ENCODE results near the gene TACC2.
"Not testable (repeated sequence)": the region's sequence is repeated elsewhere in the genome, so short reads cannot be mapped to it uniquely, and the experiment has no call there.

Gene TACC2

GRCh38 chr10:122066337-122066939, 77.5 kb downstream of the TACC2 start:
- not testable (repeated sequence) for DNase-seq

DNA sequence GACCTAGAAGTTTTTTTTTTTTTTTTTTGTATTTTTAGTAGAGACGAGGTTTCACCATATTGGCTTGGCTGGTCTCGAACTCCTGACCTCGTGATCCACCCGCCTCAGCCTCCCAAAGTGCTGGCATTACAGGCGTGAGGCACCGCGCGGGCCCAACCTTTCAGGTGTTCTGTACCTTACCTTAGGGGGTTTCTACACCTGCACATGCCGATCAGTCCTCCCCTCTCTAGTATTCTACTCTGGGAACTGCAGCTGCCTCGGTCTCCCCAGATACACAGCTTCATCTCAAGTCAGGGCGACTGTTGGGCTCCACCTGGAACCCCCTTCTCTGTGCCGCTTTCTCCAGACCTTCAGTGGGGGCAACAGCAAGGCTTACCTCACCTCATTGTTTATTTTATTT, 79.9 kb downstream of the TACC2 start:
- DNase-seq: no peak

GRCh38 chr10:122072491-122072890, 83.5 kb downstream of the TACC2 start:
- DNase-seq: no peak

DNA sequence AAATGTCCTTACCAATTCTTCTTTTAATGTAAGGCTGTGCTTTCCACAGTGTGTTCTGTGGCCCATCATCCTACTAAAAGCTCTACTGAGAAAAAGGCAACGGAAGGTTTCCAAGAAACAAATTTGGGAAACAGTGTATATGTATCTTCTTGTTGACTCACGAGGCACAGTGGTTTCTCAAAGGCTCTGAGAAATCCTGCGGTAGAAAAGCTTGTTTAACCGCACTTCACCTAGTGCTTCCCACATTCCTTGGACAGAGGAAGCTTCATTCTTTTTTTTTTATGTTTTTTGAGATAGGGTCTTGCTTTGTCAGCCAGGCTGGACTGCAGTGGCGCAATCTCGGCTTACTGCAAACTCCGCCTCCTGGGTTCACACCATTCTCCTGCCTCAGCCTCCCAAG, 84.5 kb downstream of the TACC2 start:
- DNase-seq: no peak

DNA sequence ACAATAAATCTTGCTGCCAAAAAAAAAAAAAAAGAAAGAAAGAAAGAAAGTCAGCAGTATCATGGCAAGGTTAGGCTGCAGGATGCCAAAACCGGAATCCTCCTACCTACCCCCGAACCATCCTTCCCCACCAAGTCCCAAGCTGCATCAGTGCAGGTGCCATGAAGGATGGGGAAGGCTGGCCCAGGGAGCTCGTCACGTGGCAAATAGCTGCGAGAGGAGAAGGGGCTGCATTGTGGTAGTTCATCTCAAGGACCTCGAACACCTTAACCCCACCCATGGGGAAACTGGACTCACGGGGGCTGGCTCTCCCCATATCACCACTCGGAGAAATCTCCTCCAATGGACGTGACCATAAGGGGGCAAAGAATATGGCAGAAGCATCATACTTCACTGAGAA, 86.2 kb downstream of the TACC2 start:
- no peak for DNase-seq

DNA sequence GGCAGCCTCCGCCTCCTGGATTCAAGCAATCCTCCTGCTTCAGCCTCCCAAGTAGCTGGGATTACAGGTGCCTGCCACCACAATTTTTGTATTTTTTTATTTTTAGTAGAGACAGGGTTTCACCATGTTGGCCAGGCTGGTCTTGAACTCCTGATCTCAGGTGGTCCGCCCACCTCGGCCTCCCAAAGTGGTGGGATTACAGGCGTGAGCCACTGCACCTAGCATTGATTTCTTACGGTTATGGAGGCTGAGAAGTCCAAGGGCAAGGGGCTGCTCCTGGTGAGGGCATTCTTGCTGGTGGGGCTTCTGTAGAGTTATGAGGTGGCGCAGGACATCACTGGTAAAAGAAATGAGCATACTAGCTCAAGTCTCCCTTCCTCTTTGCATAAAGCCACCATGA, 86.9 kb downstream of the TACC2 start:
- DNase-seq: not testable (repeated sequence)

DNA sequence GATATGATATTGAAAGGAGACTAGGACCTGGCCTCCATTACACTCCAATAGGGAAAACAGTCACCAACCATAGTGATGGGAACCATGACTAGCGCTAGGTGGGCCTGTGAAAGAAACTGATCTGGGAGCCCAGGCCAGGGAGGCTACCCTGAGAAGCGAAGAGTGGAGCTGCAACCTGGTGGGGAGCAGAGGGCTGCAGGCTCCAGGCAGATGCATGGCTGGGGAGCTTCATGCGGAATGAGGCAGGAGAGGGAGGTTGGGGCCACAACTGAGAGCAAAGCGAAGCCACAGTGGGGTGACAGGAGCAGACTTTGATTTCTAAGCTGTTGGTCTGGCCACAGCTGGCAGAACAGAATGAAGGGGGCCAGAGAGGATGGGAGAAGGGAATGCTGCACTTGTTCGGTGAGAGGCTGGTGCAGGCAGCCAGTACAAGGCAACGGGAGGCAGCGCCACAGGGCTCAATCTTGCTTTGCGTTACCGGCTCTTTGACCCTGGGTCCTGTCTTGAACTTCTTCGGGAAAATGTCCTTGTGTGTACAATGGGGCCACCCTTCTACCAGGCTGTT, 88.4 kb downstream of the TACC2 start:
- DNase-seq: no peak

DNA sequence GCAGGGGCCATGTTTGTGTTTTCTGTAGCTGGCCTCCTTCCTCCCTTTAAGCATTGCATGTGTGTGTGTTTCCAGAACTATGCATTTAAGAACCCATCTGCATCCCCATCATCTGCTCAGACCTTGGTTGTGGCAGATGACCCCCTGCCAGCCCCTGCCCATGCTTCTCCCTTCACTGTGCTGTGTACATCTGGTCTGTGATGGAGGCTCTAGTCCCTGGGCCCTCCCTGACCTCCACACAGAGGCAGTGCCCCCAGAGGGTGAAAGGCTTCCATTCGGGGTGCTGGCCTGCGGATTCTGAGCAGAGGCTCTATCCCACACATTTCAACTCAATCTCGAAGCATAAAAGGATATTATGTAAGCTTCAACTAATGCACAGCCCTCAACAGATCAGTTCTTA, 89.4 kb downstream of the TACC2 start:
- no peak for DNase-seq

DNA sequence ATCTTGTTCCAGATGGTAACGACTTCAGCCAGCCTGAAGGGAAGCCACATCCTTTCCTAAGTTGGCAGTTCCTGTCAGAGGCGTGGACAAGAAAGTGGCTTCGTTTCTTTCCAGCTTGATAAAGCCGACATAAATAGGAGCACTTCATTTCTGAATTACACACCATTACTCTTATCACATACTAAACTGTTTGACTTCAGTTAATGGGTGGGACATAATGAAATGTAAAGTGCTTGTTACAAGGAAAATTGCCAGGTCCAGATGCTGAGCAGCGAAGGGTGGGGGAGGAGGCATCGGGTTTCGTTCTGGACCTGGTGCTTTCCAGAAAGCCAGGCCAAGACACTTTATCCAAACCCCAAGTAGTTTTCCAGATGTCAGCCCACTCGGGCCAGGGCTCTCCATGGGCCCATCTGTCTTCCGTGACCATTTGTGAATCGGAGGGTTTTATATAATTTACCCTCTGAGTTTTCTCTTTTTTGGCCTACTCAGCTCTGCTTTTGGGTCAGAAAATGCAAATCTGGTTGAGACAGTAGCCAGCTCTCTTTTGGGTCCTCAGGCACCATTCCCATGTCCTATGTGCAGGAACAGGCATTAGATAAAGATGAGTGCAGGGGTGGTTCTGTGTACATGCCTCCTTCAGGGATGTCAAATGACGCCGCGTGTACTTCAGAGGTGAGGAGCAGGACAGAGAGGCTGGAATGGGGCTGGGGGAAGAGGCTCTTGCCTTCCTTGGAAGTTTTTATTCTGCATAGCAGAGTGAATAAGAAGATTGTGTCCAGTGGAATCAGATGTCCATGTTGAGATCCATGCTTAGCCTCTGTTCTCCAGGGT, 90.2 kb downstream of the TACC2 start:
- DNase-seq: no peak

DNA sequence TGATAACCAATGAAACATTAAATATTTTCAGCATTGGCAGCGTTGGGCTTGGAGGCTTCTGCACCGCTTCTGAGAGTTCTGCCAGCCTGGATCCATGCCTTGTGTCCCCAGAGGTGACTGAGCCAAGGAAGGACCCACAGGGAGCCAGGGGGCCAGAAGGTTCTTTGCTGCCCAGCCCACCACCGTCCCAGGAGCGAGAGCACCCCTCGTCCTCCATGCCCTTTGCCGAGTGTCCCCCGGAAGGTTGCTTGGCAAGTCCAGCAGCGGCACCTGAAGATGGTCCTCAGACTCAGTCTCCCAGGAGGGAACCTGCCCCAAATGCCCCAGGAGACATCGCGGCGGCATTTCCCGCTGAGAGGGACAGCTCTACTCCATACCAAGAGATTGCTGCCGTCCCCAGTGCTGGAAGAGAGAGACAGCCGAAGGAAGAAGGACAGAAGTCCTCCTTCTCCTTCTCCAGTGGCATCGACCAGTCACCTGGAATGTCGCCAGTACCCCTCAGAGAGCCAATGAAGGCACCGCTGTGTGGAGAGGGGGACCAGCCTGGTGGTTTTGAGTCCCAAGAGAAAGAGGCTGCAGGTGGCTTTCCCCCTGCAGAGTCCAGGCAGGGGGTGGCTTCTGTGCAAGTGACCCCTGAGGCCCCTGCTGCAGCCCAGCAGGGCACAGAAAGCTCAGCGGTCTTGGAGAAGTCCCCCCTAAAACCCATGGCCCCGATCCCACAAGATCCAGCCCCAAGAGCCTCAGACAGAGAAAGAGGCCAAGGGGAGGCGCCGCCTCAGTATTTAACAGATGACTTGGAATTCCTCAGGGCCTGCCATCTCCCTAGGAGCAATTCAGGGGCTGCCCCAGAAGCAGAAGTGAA, 93.9 kb downstream of the TACC2 start:
- DNase-seq: no peak

GRCh38 chr10:122083478-122084025, 94.6 kb downstream of the TACC2 start:
- no peak for DNase-seq

GRCh38 chr10:122084286-122085041, 95.5 kb downstream of the TACC2 start:
- no peak for DNase-seq

GRCh38 chr10:122085423-122085911, 96.5 kb downstream of the TACC2 start:
- no peak for DNase-seq

DNA sequence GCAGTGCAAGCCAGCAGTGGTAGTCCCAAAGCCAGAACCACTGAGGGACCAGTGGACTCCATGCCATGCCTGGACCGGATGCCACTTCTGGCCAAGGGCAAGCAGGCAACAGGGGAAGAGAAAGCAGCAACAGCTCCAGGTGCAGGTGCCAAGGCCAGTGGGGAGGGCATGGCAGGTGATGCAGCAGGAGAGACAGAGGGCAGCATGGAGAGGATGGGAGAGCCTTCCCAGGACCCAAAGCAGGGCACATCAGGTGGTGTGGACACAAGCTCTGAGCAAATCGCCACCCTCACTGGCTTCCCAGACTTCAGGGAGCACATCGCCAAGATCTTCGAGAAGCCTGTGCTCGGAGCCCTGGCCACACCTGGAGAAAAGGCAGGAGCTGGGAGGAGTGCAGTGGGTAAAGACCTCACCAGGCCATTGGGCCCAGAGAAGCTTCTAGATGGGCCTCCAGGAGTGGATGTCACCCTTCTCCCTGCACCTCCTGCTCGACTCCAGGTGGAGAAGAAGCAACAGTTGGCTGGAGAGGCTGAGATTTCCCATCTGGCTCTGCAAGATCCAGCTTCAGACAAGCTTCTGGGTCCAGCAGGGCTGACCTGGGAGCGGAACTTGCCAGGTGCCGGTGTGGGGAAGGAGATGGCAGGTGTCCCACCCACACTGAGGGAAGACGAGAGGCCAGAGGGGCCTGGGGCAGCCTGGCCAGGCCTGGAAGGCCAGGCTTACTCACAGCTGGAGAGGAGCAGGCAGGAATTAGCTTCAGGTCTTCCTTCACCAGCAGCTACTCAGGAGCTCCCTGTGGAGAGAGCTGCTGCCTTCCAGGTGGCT, 97.7 kb downstream of the TACC2 start:
- DNase-seq: no peak

DNA sequence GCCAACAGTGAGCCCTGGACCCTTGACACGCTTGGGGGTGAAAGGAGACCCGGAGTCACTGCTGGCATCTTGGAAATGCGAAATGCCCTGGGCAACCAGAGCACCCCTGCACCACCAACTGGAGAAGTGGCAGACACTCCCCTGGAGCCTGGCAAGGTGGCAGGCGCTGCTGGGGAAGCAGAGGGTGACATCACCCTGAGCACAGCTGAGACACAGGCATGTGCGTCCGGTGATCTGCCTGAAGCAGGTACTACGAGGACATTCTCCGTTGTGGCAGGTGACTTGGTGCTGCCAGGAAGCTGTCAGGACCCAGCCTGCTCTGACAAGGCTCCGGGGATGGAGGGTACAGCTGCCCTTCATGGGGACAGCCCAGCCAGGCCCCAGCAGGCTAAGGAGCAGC, 98.5 kb downstream of the TACC2 start:
- DNase-seq: no peak

DNA sequence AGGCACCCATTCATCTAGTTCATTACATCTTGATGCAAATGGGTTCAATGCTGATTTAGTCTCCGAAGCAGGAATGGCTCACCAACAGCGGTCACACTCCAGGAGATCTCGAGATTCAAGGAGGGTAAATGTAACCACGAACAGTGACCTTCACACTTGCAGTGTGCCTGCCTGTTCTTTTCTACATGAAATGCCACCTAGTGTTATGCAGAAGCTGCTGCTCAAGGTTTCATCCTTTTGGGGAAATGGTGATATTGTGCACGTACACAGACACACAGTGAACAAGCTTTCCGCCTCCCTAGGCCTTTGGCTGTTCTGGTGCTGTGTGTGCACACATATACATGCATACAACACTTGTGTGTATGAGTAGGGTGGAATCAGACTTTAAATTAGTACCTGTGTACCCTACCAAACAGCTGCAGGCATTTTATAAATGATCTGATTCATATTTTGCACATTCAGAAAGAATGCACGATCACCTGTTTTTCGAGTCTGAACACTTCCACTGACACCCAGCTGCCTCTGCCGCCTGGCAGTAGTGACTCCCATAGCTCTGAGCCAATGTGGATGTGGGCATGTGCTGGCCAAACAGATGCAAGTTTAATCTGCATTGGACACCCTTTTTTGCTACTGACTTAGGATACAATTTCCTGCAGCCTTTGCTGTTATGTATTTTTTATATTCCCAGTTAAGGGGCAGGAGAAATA, 100.5 kb downstream of the TACC2 start:
- no peak for DNase-seq

DNA sequence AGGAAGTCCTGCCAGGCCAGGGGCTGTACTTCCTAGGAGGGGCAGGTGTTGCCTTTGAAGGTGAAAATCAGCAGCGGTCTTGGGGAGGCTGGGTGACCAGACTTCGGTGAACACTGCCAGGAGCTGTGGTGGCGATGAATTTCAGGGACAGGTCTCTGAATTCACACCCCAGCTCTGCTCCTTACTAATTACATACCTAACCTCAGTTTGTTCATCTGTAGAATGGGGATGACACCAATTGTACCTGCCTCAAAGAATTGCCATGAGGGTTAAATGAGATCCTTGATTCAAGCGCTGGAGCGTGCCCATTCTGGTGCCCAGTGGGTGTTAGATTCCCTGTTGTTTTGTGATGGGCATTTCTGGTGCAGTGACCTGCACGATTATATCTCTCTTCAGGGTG, 102.8 kb downstream of the TACC2 start:
- no peak for DNase-seq

- DNase-seq: no peak
Measured at GRCh38 chr10:122093076-122093475, 104.1 kb downstream of the TACC2 start.

DNA sequence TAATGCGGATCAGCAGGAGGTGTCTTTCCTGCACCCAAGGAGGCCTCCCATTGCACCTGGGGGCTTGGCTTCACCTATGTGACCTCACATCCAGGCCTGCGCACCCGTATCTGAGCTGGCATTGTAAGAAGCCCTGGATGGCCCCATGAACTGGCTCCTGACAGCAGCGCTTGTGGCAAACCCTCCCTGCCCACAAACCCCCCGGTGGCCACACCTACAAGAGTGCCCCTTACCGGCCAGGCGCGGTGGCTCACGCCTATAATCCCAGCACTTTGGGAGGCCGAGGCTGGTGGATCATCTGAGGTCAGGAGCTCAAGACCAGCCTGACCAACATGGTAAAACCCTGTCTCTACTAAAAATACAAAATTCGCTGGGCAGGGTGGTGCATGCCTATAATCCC, 107.2 kb downstream of the TACC2 start:
- not testable (repeated sequence) for DNase-seq

DNA sequence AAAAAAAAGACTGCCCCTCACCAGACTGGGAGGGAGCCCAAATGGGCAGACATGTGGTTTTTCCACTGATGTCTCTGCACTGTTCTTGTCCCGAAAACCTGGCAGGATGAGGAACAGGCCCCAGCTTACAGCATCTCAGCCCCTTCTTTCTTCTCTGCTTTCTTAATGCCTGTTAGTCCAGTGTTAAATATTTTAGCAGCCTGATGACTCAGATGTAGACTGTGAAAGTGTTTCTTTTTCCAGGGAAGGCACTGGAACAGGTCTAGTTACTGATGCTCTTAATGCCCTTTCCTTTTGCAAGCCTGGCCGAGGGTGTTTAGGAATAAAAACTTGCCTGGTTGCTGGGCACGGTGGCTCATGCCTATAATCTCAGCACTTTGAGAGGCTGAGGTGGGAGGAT, 107.7 kb downstream of the TACC2 start:
- DNase-seq: no peak

GRCh38 chr10:122097935-122098334, 109.0 kb downstream of the TACC2 start:
- no peak for DNase-seq
